GM18951 (cell line): ENCODE results near the gene C10orf71.

Experiments
- POLR2A ChIP-seq: IDR thresholded peaks from 4 replicates; pipeline ENCODE4 v1.6.1; 2011; ENCODE audit warnings: mild to moderate bottlenecking; ENCODE audit not compliant: insufficient read length, insufficient read depth; ENCODE audit errors: extremely low read depth
- in situ Hi-C: fragments of 300-500 bp; cut with MboI; formaldehyde crosslinking; loops from one replicate; pipeline ENCODE4 v1.12.0; 2022; ENCODE audit warnings: low sequenced_read_pairs, mixed read lengths, inconsistent platforms; ENCODE audit not compliant: unreplicated experiment

Gene C10orf71

DNA sequence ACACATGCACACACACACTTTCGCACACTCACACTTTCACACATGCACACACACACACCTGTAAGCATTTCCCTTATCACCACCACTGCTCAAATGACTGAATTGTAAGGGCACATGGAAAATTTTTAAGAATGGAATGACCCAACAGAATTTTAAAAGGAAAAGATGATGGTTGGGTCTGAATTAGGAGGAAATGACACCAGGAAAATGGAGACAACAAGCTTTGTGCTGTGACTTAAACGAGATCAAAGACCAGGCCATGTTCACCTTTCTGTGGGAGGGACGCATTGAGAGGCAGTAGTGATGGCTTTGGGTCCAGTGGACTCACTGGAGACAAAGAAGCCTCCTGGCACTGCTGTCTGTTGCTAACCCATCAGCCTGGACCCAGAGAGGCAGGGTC is 16.7 kb upstream of the C10orf71 start:
- no peak for TF ChIP-seq POLR2A
- in situ Hi-C loops = no loop called here

DNA sequence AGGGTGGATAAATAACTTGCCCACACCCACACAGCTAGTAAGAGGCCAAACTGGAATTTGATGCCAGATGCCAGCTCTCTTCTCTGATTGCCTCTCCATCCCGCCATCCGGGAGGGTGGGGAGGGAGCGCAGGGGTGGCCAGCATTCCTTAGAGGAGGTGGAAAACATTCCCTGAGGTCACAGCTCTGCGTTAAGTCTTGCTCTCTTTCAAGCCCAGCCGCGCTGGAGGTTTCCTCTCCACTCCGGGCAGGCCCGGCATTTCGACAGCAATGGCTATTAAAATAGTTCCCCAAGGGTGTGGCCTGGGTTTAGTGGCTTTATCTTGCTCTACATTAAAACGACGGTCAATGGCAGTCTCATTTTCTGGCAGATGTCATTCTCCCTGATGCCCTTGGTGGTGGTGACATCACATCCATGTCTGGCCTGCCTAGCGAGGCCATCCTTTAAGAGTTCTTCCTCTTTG is 16.1 kb upstream of the C10orf71 start:
- in situ Hi-C loops = no loop called here
- no peak for TF ChIP-seq POLR2A

DNA sequence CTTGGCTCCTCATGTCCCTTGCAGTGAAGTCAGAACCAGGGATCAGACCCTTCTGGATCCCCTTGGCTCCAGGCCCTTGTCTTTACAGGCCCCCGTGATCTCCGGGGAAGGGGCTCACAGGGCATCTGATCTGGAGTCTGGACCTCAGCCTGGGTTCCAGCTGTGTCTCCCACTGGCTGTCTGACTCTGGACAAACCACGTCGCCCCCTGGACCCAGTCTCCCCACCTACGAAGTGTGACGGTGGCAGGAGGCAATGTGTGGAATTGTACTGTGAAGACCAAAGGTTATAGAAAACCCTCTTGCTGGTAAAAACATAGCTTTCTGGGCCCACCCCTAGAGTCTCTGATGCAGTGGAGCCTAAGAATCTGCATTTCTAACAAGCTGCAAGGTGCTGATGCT is 15.5 kb upstream of the C10orf71 start:
- TF ChIP-seq POLR2A = no peak
- in situ Hi-C loops = no loop called here

DNA sequence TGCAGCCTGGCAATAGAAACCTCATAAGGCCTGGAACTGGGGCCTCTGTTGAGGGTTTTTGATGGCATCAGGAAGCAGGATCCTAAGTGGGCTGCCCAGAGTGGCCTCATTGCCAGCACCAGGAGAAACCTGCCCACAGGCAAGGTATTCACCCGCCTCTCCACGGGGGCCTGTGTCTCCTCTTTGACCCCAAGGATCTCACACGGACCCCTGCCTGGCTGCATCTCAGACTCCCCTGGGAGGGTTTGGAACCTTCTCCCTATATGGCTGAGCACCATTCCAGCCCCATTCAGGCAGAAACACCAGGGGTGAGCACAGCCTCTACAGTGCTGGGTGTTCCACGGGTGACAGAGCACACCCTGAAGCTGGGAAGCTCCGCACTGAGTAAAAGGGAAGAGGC is 14.6 kb upstream of the C10orf71 start:
- in situ Hi-C loops = no loop called here
- no peak for TF ChIP-seq POLR2A

DNA sequence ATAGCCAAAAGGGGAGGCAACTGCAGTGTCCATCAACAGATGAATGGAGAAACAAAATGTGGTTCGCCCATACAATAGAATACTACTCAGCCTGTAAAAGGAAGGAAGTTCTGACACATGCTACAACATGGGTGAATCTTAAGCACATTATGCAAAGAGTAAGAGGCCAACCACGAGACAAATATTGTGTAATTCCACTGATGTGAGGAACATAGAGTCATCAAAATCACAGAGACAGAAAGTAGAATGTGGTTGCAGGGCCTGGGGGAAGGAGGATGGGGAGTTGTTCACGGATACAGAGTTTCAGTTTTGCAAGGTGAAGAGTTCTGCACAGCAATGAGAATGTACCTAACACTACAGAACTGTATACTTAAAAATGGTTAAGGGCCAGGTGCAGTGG is 13.7 kb upstream of the C10orf71 start:
- no peak for TF ChIP-seq POLR2A
- in situ Hi-C loops = no loop called here

DNA sequence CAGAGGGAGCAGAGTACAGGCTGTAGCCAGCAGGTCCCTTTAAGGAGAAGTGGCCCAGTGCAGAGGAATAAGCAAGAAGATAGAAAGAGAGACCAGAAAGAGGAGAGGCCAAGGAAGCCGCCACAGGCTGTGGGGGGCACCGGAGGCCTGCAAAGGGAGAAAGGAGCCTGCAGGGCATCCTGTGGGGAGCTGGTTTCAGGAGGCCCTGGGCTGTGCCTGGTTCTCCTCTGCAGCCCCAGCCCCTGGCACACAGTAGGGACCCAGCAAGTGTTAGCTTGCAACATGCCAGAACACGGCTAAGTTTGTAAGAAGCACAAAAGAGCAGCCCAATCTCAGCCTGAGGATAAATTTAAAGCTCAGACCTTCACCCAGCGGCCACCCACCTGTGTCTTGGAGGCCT is 12.3 kb upstream of the C10orf71 start:
- TF ChIP-seq POLR2A = no peak
- in situ Hi-C loops = no loop called here

DNA sequence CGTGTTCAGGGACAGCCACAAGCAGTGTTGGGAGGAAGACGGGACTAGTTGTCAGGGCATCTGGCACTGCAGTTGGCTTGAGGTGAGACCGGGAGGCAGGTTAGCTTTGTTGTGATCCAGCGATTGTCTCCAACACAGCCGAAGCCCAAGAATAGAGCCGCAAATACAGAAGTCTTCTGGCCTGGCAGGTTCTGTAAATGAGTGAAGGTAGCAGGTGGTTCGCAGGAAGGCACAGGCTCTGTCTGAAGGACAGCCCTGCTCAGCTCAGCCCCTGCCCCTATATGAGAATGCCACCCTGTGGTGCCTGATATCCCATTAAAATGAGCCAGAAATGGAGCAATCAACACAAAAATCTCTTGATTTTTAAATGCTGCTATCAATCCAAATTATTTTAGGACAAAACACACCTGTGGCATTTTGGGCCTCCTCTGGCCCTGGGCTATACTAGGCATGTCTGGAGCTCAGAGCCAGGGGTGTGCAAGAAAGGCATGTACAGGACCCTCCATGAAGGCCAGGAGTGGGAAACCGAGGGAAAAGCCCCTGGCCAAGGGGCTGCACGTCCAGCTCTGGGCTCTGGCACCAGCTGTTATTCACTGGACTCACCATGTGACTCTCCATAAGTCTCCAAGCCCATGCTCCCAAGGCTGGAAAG is 11.2 kb upstream of the C10orf71 start:
- in situ Hi-C loops = no loop called here
- TF ChIP-seq POLR2A = no peak

DNA sequence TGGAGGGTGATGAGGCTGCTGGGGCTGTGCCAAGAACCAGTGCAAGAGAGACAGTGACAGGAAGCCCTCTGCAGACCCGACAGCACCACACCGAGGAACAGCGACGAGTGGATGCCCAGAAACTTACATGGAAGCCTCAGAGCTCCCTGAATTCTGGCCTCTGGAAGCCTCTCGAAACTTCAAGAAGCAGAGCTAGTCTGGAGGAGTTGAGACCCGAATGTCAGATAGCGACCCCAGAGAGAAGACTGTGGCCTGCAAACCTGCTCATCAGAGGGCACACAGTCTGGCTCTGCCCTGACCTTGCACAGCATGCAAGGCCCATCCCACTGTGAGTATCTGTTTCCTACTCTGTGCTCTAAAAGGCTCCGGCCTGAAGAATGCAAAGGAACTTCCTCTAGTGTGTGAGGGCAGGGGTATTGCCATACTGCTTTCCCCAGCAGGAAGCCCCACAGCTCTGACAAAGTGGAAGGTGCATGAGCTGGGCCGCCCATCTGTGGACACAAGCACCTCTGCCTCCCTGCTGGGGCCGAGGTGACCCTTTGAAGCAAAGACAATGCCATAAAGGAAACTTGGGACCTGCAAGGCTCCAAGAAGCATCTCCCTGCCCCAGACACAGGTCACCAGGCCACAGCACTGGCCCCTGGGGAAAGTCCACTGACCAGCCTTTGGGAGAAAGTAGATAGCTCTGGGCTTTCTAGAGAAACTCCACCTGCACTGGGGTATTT is 10.5 kb upstream of the C10orf71 start:
- no peak for TF ChIP-seq POLR2A
- in situ Hi-C loops = no loop called here

DNA sequence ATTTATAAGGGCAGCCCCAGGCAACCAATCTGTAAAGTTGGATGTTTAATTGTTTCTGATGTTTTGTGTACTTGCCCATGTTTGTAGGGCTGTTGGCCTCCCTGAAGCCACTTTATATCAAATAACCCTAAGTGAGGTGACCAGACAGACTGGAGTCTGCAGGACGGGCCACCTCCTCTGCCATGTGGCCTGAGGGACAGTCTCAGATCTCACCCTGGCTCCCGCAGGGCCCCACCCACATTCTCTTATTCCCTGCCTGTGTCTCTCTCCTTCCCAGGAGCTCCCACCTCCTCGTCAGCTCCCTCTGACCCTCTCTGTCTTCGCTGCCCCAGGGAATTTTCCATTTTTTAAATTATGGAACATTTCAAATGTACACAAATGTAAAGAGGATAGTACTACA is 9.5 kb upstream of the C10orf71 start:
- in situ Hi-C loops = no loop called here
- TF ChIP-seq POLR2A = no peak

DNA sequence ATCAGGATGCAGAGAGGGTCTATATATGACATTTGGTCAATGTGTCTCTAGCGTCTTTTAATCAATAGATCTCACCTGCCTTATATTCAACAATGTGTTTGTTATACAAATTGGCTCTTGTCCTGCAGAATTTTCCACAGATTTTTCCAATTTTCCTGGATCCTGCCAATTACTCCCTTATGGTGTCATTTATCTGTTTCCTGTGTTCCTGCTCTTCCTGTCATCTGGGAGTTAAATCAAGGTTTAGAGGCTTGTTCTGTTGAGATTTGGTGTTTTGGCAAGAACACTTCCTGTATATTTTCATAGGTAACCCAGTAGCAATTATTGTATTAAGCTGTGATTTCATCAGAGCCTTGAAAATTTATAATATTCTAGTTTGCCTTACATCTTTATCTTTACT is 8.8 kb upstream of the C10orf71 start:
- in situ Hi-C loops = no loop called here

DNA sequence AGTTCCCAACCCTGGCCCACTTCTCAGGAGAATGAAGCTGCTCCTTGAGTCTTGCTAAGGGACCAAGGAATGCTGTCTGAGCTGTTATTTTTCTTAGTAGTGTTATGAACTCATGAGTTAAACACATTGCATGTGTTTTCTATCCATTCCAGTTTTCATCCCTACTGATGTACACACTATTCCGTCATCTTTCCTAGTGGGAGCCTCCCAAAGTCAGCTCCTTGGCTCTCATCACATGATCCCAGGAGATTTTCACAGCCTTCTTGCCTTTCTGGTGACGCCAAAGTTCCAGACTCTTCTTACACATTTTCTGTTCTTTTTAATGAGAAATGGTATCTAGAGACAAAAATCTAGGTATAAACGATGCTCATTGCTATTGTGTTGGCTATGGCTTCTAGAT is 8.4 kb upstream of the C10orf71 start:
- no peak for TF ChIP-seq POLR2A
- in situ Hi-C loops = no loop called here

More for the DNA sequence above, 8.8 kb upstream of the C10orf71 start:
- no peak for TF ChIP-seq POLR2A

DNA sequence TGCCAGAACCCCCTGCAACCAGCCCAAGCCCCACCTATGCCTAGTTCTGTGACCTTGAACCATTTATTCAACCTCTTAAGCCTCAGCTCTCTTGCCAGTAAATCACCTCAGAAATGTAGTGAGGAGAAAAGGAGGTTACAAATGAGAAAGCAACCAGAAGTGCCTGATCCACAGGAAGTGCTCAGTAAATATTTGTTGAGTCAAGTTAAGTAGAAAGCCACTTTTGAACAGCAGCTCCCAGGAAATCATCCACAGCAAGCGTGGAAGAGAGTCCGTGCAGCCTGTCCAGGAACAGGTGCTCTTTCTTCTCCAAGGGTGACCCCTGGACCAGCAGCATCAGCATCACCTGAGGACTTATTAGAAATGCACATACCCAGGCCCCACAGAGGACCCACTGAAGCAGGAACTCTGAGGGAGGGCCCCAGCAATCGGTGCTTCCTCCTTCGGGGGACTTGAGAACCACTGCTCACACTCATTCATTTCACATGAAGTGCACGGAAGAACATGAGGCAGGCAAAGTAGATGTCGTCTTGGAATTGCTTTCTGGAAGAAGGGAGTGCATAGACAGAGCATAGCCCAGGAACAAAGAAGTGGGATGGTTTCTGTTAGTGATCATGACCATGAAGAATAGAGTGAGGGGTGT is 6.3 kb upstream of the C10orf71 start:
- in situ Hi-C loops = no loop called here
- TF ChIP-seq POLR2A = no peak

DNA sequence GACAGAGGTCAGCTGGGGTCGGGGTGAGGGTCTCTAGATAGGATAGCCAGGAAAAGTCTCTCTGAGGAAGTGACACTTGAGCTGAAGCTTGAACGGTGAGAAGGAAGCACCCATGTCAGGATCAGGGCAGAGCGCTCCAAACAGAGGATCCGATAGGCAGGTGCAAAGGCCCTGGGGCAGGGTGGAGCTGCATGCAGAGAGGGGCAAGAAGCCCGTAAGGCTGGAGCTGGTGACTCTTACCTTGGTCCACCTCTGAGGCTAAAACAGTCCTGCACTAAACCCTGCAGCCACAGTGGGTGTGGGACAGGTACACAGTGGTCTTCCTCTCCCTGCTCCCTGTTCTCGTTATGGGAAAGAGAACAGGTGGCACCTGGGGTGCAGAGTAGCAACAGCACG is 5.8 kb upstream of the C10orf71 start:
- no peak for TF ChIP-seq POLR2A
- in situ Hi-C loops = no loop called here

DNA sequence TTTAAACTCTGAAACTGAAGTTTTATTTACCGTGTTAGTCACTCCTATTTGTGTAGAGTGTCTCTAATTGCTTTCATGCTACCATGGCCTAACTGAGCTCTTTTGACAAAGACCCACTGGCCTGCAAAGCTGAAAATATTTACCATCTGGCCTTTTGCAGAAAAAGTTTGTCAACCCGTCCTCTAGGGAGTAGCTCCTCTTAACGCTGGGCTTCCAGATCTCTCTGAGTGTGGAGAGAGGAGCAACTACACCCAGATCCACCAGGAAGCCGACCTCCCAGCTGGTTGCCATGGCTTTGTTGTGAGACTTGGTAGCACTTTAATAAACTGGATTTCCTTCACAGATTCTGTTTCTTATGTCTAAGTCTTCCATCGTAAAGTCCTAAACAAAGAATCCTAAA is 4.2 kb upstream of the C10orf71 start:
- no peak for TF ChIP-seq POLR2A
- in situ Hi-C loops = no loop called here

DNA sequence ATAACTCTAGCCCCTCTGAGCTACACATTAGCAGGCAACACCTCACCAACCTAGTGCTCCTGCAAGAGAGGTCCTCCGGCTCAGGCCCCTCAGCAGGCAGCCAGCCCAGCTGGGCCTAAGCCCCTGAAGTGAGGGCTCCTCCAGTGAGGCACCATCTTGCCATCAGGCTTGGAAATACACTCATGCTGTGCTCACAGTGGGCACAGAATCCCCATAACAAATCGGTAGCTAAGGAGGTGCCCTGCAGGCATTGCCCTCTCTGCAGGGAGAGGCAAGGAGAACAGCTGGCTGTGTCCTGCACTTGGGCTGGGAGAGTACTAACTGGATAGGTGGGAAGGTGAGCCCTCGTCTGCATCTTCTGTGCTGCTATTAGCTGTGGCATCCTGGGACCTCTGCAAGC is 3.7 kb upstream of the C10orf71 start:
- no peak for TF ChIP-seq POLR2A
- in situ Hi-C loops = no loop called here
